Suprapubic skin (tissue), 4 donors: ENCODE results near the gene CYP1A1. TPM values are rescaled to one million over a fixed set of nuclear protein-coding genes. Genes with fewer than 3 reads are reported as not detected.
"Not testable (repeated sequence)": the region's sequence is repeated elsewhere in the genome, so short reads cannot be mapped to it uniquely, and the experiment has no call there.

Experiments
- DNase-seq, 2 donors: peaks; one replicate each; pipeline ENCODE4 v3.0.0-alpha.2; 2019; ENCODE audit warnings: low spot score in 2 of 2
- H3K27ac ChIP-seq: fragments of 200-600 bp; sonication (generic); one replicate; pipeline ENCODE4 v1.5.1; 2019
- H3K27me3 ChIP-seq: fragments of 200-600 bp; sonication (generic); one replicate; pipeline ENCODE4 v1.5.1; 2019
- H3K36me3 ChIP-seq: fragments of 200-600 bp; sonication (generic); one replicate; pipeline ENCODE4 v1.5.1; 2019
- H3K4me1 ChIP-seq: fragments of 200-600 bp; sonication (generic); one replicate; pipeline ENCODE4 v1.5.1; 2019
- H3K4me3 ChIP-seq: fragments of 200-600 bp; sonication (generic); one replicate; pipeline ENCODE4 v1.5.1; 2019; ENCODE audit warnings: mild to moderate bottlenecking
- H3K9me3 ChIP-seq: fragments of 200-600 bp; sonication (generic); one replicate; pipeline ENCODE4 v1.5.1; 2019
- EP300 ChIP-seq: sonication (generic); formaldehyde crosslinking; IDR thresholded peaks from one replicate; pipeline ENCODE4 v1.6.1; 2017; ENCODE audit warnings: antibody characterized with exemption
- POLR2A ChIP-seq, 2 donors: fragments of 450-650 bp; IDR thresholded peaks; one replicate each; pipeline ENCODE4 v1.6.1; 2017; ENCODE audit warnings: antibody characterized with exemption in 2 of 2, mild to moderate bottlenecking in 2 of 2, moderate library complexity in 2 of 2
- POLR2AphosphoS5 ChIP-seq, 3 donors: sonication (generic); formaldehyde crosslinking; IDR thresholded peaks; one replicate each; pipeline ENCODE4 v1.6.1; 2017; ENCODE audit warnings: antibody characterized with exemption in 3 of 3
- WGBS: methylation state at CpG from one replicate; pipeline ENCODE4 v1.1.5; 2018; 5-methylcytosine and 5-hydroxymethylcytosine counted together
- total RNA-seq, 4 donors: library from RNA; depleted of rRNA; stranded (reverse); fragments of >200 nt; gene quantifications; one replicate each; pipeline ENCODE4 v1.1.0, GENCODE V29; 2016
- TF ChIP-seq, protein P1 (sequence below), 2 donors: fragments of 200-600 bp in 1 of 2; fragments of 450-650 bp in 1 of 2; sonication (generic) in 1 of 2; IDR thresholded peaks; one replicate each; pipeline ENCODE4 v1.5.1; 2016 to 2019; ENCODE audit warnings: antibody characterized with exemption in 2 of 2, mild to moderate bottlenecking in 1 of 2, moderate library complexity in 1 of 2

The CYP1A1 gene
- total RNA-seq, 4 donors from 2014 or later = 0.64 to 6.0 (median 2.8) TPM

DNA sequence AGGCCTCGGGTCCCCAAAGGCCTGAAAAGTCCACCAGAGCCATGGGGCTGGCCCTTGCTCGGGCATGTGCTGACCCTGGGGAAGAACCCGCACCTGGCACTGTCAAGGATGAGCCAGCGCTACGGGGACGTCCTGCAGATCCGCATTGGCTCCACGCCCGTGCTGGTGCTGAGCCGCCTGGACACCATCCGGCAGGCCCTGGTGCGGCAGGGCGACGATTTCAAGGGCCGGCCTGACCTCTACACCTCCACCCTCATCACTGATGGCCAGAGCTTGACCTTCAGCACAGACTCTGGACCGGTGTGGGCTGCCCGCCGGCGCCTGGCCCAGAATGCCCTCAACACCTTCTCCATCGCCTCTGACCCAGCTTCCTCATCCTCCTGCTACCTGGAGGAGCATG is 24.5 kb upstream of the CYP1A1 start:
- no peak for DNase-seq
- Histone ChIP-seq H3K4me3 (no peak overlapping the region), H3K27me3 (peaks cover 10% of the 10 kb centered on the region), H3K9me3 (no peaks in the 10 kb centered on the region), H3K36me3 (no peaks in the 10 kb centered on the region), H3K4me1 (no peaks in the 10 kb centered on the region), H3K27ac (no peak overlapping the region)
- TF ChIP-seq EP300 (no peak), POLR2AphosphoS5 (IDR thresholded peaks at IDR 0.05) (no peak)
- WGBS = 94% methylated on average over 19 of the region's 20 CpGs

DNA sequence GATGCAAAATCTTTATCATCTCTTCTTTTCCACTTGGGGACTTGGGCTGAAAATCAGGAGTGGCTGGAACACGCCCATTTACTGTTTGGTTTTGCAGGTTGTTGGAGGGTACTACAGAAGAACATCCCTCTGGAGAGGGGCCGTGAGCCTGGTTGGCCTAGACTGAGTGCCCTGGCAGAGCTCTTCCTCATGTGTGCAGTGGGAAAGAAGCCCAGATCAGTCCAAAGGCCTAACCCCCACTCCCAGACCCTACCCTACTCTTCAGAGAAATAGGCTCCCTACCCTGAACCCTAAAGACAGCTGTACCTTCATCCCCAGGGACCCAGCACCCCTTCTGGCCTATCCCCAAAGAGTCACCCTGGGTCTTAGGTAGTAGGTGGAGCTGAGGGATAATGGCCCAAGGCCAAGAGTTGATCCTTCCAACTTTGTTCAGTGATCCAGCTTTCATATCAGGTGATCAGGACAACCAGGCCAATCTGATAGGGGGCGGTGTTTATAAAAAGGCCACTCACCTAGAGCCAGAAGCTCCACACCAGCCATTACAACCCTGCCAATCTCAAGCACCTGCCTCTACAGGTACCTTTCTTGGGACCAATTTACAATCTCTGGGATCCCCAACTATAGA is 23.1 kb upstream of the CYP1A1 start, which contains the start of gene CYP1A2:
Gene CYP1A2, plus strand, starts transcription at position 524 of the 625 bp plus-strand sequence. CDS start 894 bp downstream, outside the sequence.
- no peaks in the 10 kb centered on the region for H3K9me3 ChIP-seq
- no peak for DNase-seq
- no peaks in the 10 kb centered on the region for H3K36me3 ChIP-seq
- H3K4me3 ChIP-seq = no peak within 1 kb of the TSS
- peaks cover 12% of the 10 kb centered on the region for H3K27me3 ChIP-seq
- no peaks in the 10 kb centered on the region for H3K4me1 ChIP-seq
- no peak within 1 kb of the TSS for H3K27ac ChIP-seq
- TF ChIP-seq, protein P1, sequence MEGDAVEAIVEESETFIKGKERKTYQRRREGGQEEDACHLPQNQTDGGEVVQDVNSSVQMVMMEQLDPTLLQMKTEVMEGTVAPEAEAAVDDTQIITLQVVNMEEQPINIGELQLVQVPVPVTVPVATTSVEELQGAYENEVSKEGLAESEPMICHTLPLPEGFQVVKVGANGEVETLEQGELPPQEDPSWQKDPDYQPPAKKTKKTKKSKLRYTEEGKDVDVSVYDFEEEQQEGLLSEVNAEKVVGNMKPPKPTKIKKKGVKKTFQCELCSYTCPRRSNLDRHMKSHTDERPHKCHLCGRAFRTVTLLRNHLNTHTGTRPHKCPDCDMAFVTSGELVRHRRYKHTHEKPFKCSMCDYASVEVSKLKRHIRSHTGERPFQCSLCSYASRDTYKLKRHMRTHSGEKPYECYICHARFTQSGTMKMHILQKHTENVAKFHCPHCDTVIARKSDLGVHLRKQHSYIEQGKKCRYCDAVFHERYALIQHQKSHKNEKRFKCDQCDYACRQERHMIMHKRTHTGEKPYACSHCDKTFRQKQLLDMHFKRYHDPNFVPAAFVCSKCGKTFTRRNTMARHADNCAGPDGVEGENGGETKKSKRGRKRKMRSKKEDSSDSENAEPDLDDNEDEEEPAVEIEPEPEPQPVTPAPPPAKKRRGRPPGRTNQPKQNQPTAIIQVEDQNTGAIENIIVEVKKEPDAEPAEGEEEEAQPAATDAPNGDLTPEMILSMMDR (IDR thresholded peaks at IDR 0.05) = no peak
- TF ChIP-seq POLR2AphosphoS5 (IDR thresholded peaks at IDR 0.05) = no peak
- no peak for TF ChIP-seq POLR2A (IDR thresholded peaks at IDR 0.05)
- 73% methylated on average over 3 of the region's 3 CpGs for WGBS

DNA sequence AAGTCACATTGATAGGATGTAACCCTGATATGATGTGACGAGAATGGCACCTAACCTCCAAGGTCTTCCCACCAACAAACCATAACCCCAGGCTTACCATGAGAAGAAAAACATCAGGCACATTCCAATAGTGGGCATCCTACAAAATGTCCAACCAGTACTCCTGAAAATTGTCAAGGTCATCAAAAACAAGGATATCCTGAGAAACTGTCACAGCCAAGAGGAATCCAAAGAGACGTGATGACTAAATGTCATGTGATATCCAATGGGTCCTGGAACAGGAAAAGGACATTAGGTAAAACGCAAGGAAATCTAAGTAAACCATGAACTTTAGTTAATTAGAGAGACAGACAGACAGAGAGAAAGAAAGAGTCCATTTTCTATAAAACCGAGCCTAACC is 21.1 kb upstream of the CYP1A1 start:
- no peak overlapping the region for H3K4me3 ChIP-seq
- H3K4me1 ChIP-seq = no peaks in the 10 kb centered on the region
- H3K27ac ChIP-seq = no peak overlapping the region
- H3K9me3 ChIP-seq = no peaks in the 10 kb centered on the region
- no peak for DNase-seq
- H3K27me3 ChIP-seq = peaks cover 19% of the 10 kb centered on the region
- 74% methylated on average over 4 of the region's 4 CpGs for WGBS
- no peaks in the 10 kb centered on the region for H3K36me3 ChIP-seq
- no peak for TF ChIP-seq EP300
- no peak for TF ChIP-seq POLR2AphosphoS5 (IDR thresholded peaks at IDR 0.05)
- TF ChIP-seq POLR2A (IDR thresholded peaks at IDR 0.05) = no peak
- TF ChIP-seq, protein P1 (IDR thresholded peaks at IDR 0.05) = no peak

DNA sequence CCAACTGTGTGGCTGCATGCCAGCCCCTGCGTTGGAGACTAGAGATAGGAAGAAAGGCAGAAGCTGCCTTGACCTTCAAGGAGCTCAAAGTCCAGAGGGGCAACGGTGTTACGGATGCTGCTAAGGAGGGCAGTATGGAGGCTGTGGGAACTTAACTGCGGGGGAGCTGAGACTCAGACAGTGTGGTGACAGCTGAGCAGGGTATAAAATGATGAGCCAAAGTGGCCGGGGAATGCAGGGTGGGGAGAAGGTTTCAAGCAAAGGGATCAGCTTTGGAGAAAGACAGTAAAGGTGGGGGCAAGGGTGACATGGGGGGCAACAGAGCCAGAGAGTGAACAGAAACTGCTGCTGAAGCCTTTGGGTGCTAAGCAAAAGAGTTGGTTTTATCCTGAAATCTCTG is 17.1 kb upstream of the CYP1A1 start:
- no peaks in the 10 kb centered on the region for H3K4me1 ChIP-seq
- no peak overlapping the region for H3K4me3 ChIP-seq
- H3K27ac ChIP-seq = no peak overlapping the region
- WGBS = 84% methylated on average over 5 of the region's 5 CpGs
- no peak for DNase-seq
- TF ChIP-seq POLR2A (IDR thresholded peaks at IDR 0.05) = no peak
- no peak for TF ChIP-seq EP300
- TF ChIP-seq, protein P1 (IDR thresholded peaks at IDR 0.05) = no peak
- TF ChIP-seq POLR2AphosphoS5 (IDR thresholded peaks at IDR 0.05) = no peak
- H3K27me3 ChIP-seq = peaks cover 32% of the 10 kb centered on the region
- H3K9me3 ChIP-seq = no peaks in the 10 kb centered on the region
- no peaks in the 10 kb centered on the region for H3K36me3 ChIP-seq

DNA sequence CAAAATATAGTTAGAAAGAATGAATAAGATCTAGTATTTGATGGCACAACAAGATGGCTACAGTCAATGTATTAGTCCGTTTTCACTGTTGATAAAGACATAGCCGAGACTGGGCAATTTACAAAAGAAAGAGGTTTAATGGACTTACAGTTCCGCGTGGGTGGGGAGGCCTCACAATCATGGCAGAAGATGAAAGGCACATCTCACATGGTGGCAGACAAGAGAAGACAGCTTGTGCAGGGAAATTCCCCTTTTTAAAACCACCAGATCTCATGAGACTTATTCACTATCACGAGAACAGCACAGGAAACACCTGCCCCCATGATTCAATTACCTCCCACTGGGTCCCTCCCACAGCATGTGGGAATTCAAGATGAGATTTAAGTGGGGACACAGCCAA is 12.9 kb upstream of the CYP1A1 start:
- H3K4me1 ChIP-seq, H3K4me3 ChIP-seq, DNase-seq, H3K36me3 ChIP-seq, H3K27ac ChIP-seq, H3K9me3 ChIP-seq: not testable (repeated sequence)
- 42% methylated on average over 5 of the region's 5 CpGs for WGBS
- peaks cover 60% of the 10 kb centered on the region for H3K27me3 ChIP-seq

DNA sequence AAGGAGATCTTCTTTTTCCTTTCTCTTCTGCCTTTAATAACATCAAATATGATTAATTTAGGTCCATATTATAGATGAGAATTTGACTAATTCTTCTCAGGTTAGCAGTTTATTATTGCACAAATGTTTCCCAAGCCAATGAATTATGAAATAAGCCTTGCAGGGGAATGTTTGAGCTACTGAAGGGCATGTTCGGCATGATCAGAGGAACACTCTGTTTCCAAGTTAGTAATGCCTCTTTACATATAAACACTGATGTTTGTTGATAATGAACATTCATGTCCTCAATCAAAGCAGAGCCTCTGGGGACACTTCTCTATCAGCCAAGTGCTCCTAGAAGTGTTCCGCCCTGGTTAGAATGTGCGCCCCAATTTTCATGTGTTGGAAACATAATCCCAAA is 10.0 kb upstream of the CYP1A1 start:
- Histone ChIP-seq H3K4me1 (no peaks in the 10 kb centered on the region), H3K9me3 (no peaks in the 10 kb centered on the region), H3K4me3 (no peak overlapping the region), H3K27me3 (peaks cover 69% of the 10 kb centered on the region), H3K36me3 (no peaks in the 10 kb centered on the region), H3K27ac (no peak overlapping the region)
- no peak for DNase-seq
- WGBS = 43% methylated on average over 3 of the region's 3 CpGs
- no peak for TF ChIP-seq POLR2A (IDR thresholded peaks at IDR 0.05)
- TF ChIP-seq, protein P1 (IDR thresholded peaks at IDR 0.05) = no peak
- no peak for TF ChIP-seq EP300
- no peak for TF ChIP-seq POLR2AphosphoS5 (IDR thresholded peaks at IDR 0.05)
